GM10847 (cell line): Measurements from ENCODE around the gene EPHB1.

Experiments used
- POLR2A ChIP-seq: IDR thresholded peaks from 2 replicates; pipeline ENCODE4 v1.6.1; 2011; ENCODE audit not compliant: insufficient read length; ENCODE audit errors: extremely low read depth

The EPHB1 gene

GRCh38 chr3:135170732-135171131 is 375.7 kb downstream of the EPHB1 start:
- TF ChIP-seq POLR2A = no peak

DNA sequence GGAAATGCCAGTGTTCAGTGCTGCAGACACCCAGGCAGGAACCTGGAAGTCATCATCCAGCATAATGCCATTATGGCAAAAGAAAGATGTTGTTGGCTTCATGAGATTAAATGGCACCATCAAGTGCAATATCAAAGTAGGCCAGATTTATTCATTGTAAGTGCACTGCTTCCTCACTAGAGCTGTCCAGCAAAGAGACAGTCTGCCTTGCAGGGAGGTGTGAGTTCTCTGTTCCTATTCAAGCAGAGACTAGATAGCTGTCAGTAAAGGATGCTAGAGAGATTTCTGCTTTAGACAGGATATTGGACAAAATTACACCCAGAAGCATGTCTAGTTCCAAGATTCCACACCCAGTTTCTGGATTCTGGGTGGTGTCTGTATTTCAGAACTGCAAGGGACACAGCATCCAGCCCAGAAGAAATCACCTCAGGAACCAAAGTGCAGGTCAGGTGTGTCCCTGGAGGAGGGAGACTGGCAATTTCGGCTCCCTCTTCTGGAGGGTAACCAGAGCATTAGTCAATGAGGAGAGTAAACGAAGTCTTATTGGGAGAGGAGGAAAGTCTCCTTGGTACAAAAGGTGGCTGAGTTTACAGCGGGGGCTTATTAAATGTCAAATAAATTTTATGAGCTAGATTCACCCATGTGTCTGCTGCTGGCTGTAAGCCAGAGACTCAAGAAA is 377.3 kb downstream of the EPHB1 start:
- TF ChIP-seq POLR2A = no peak

DNA sequence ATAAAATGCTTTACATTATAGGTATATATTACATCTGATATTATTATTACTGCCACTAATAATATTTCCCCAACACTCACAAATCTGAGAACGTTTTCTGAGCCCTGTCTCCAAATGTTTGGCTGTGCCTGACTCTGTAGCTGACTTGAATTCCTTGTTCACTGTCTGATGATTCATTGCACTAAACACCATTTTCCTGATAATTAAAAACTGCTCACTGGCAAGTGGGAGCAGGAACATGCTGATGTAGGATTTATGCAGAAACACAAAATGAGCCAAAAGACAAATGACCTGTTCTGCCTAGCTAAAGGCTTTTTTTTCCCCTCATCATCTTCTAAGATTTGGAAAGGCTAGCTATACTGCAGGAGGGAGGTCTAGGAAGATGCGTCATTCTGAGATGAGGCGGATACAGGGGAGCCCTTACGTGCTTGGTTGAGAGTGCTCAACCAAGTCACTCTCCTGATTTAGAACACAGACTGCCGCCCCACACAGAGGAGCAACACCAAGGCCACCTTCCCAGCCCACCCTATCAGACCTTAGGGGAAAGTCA is 380.7 kb downstream of the EPHB1 start:
- no peak for TF ChIP-seq POLR2A

DNA sequence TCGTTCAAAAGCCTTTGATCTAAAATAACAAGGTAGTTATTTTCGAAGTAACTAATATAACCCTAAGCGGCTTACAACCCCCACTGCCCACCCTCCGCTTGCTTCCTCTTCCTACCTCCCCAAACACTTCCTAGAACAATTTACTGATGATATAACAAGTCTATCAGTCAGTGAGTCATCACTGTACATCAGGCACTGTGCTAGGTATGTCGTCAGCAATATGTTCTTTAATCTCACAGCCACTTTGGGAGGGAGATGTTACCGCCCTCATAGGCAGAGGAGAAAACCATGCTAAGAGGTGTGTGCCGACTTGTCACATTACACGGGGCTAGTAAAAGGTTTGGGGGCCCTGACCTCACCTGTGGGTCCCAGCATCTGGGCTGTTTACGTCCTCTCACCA is 381.8 kb downstream of the EPHB1 start:
- TF ChIP-seq POLR2A = no peak

GRCh38 chr3:135178566-135178965 is 383.5 kb downstream of the EPHB1 start:
- TF ChIP-seq POLR2A = no peak

DNA sequence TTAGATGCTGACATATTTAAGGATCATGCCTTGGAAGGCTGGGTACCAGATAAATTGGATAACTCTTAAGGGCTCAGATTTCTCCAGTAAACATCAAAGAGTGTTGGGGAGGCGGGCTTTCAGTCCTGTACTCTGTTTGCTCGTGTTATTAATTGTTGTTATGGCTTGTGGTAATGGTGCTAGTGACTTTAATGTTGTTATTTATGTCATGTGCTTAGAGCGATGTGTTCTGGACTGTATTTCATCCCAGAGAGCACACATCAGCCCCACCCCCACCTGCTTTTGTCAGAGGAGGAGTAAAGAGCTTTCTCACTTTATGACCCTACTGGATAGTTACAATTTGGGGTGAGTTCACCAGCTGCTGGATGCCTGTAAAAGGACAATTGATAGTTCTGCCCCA is 386.3 kb downstream of the EPHB1 start:
- TF ChIP-seq POLR2A = no peak

- TF ChIP-seq POLR2A = no peak
Observed at GRCh38 chr3:135182364-135182998, 387.4 kb downstream of the EPHB1 start.

- TF ChIP-seq POLR2A = no peak
Observed at GRCh38 chr3:135190658-135191057, 395.6 kb downstream of the EPHB1 start.

DNA sequence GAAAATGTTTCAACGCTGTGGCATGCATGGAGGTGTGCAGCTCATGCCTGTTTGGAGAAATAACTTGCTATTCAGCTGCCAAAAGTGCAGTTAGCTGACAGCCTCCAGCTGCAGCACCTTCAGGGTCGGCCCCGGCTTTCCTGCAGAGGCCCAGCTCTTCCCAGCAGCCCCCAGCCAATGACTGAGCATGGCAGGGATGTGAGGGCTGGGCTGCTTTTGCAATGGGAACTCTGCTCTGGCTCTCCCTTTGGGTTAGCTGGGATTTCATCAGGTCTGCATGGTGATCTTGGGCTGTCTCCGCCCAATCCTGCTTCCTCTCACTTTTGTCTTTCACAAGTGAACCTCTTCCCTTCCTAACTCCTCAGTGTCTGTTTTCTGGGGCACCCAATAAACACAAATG is 396.6 kb downstream of the EPHB1 start:
- TF ChIP-seq POLR2A = no peak

DNA sequence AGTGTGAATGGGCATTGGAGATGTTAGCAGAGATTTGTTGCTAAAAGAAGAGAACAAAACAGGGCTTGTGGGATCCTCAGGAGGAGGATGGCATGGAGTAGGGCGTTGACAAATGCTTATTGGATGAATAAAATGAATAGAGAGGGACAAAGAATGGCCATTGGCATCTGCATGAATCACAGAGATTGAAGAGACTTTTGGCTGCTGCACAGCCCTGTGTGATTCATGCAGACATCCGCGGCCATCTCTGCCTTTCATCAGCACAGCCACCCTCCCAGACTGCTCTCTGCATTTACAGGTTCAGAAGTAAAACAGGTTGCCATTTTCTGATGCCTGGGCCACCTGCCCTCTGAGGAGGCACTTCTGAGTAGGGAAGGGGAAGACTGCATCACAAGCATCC is 397.9 kb downstream of the EPHB1 start:
- no peak for TF ChIP-seq POLR2A

- no peak for TF ChIP-seq POLR2A
Observed at GRCh38 chr3:135197246-135197645, 402.2 kb downstream of the EPHB1 start.

GRCh38 chr3:135197856-135198255 is 402.8 kb downstream of the EPHB1 start:
- TF ChIP-seq POLR2A = no peak

DNA sequence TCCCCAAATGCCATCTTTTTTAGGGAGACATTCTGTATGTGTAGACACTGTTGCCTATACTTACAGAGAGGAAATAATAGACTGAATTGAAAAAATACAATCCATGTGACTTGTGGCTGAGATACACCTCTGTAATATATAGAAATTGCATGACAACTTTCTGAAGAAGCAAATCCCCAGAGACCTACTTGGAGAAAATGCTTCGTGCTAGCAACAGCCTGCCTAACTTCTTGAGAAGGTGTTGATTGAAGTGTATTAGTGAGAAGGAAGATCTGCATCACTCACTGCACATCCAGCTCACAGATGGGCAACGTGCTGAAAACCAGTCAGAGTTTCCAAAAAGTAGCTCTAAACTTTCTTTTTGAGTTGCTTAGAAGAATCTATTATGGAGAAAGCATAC is 404.1 kb downstream of the EPHB1 start:
- no peak for TF ChIP-seq POLR2A

GRCh38 chr3:135203026-135203425 is 408.0 kb downstream of the EPHB1 start:
- no peak for TF ChIP-seq POLR2A

DNA sequence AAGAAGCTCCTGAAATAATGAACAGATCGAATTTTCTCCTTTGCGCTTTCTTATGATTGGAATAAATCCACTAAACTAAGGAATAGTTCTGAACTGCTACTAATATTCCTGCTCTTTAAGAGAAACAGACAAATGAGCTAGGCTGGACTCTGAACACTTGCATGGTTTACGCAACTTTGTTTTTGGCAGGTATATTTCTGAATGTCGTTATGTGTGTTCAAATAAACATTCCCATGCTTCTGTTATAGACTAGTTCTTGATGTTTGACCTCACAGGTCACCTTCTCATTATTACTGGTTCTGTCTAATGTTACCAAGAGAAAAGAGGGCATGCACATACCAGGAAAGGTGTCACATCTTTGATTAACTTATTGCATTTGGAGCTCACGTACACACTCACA is 418.2 kb downstream of the EPHB1 start:
- TF ChIP-seq POLR2A = no peak

- no peak for TF ChIP-seq POLR2A
Observed at GRCh38 chr3:135213822-135214221, 418.8 kb downstream of the EPHB1 start.

DNA sequence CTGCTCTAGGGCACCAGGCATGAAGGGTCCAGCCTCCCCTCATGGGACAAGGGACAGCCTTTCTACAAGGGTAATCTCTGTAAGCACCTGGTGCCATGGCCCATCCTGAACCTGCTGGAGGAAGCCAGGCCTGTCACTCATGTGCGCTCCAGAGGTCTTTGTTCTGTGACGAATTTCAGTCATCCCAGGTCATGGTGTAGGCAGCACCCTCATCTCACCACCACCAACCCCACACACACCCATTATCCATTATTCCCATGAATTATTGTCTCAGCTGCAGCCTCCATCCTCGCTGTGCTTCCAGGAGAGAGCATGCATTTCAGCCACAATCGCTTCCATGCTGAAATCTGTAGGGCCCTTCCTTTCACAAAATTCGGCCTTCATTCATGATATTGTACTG is 419.3 kb downstream of the EPHB1 start:
- no peak for TF ChIP-seq POLR2A
